Kasumi-1 (cell line): Measurements from ENCODE around the gene PRSS56.

Experiments
- DNase-seq, 2 experiments: peaks; one replicate each; lab custom pipeline; 2025; lab: John Stamatoyannopoulos, UW

Gene PRSS56

DNA sequence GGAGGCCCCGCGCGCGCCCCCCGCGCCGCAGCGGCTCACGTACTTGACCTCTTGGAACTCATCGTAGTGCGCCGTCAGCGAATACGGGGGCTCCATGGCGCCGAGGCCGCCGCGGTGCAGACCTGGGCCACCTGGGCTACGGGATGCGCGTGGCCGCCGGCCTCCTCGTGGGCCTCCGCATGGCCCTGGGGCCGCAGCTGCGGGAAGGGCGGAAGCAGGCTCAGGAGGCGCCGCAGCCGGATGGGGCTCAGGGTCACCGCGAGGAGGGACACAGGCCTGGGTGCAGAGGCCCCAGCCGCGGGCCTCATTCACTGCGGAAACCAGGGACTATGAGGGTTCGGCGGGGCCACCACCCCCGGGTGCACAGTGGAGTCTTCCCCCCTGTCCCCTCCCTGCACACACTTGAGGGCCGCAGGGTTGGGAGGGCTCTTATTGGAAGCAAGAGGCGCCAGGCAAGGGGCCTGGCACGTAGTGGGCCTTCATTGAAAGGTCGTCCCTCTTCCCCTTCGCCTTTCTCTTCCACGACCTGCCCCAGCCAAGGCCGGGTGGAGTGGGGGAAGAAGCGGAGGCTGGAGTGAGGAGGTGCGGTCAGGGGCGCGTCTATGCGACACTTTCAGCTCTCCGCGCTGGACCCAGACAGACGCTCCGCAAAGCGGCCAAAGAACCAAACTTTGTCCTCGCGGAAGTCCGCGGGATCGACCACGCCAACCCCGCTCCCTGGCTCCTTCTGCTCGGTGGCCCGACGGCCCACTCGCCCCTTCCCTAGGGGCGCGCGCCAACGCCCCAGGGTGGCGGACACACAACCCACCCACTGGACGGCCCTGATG is 33.4 kb upstream of the PRSS56 start:
- no peak for DNase-seq

DNA sequence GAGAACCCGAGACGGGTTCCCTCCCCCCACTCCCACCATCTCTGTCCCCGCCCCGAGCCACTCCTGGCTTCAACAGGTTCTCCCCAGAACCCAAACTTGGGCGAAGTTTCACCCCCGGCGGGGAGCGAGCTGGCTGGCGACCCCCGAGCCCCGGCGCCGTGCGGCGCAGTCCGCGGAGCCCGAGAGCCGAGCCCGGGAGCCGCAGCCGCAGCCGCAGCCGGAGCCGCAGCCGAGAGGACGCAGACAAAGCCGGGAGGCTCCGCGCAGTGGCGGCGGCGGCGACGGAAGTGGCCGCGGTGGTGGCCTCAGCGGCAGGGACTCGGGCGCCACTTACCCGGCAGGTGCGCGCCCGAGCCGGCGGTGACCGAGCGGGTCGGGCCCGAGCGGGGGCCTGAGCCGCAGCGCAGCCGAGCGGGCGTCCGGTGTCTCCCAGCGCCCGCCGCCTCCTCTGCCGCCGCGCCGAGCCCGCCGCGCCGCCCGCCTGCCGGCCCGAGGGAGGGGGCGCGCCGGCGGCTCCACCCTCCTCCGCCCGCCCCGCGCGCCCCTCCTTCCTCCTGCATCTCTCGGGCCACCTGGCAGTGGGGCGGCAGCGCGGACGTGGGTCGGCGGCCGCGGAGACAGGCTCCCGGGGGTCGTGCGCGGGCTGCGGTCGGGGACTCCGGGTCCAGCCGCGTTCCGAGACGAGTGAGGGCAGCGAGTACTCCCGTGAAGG is 32.6 kb upstream of the PRSS56 start, which contains the start of gene ECEL1:
TSS of gene ECEL1 (minus strand) at position 450 of the 712 bp plus-strand sequence. CDS start 1,181 bp downstream, outside the sequence.
- DNase-seq: no peak

DNA sequence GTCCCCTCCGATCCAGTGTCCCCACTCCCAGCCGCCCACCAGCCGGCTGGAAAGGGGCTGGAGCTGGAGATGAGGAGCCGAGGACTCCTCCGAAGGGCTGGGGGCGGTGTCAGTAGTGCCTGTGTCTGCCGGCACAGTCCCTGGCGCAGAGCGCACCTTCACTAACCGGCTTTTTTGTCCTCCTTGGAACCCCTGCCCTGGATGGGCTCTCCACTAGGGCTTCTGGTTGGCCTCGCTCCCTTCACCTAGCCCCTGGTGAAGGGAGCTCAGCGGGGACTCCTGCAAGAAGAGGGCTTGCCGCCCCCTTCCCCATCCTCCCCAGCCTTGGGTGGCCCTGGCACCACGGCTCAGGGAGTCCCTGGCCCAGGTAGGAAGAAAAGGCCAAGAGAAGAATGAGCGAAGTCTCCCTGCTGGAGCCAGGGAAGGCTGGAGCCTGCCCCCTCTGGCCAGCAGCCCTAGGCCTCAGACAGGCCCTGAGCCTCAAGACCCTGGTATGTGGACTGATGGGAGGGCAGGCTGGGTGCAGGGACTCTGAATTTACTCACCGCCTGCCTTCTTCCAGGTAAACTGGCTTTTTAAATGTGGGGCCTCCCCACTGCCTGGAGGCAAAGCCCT is 32.0 kb upstream of the PRSS56 start:
- DNase-seq: no peak

DNA sequence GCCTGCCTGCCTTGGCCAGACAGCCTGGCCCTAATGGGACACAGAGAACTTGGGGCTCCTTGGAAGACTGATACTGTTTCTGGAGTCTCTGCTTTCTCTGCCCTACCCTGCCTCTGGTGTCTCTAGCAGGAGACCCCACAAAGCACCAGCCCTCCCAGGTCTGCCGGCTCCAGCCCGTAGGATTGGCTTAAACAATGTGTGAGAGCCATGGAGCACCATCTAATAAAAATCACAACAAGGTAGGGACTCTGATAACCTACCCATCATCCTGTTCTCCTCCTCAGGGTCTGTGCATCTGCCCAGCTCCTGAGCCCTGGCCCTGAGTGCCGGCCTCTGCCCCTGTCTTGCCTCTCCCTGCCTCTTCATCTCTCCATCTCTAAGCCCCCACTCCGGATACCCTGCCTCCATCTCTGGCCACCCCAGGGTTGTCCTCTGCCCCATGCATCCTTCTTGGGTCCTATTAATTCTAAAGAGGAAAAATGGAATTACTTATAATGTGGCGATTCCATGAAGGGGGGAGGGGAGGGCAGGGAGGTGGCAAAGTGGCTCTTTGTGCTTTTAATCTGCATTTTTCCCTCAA is 31.4 kb upstream of the PRSS56 start:
- DNase-seq: no peak

DNA sequence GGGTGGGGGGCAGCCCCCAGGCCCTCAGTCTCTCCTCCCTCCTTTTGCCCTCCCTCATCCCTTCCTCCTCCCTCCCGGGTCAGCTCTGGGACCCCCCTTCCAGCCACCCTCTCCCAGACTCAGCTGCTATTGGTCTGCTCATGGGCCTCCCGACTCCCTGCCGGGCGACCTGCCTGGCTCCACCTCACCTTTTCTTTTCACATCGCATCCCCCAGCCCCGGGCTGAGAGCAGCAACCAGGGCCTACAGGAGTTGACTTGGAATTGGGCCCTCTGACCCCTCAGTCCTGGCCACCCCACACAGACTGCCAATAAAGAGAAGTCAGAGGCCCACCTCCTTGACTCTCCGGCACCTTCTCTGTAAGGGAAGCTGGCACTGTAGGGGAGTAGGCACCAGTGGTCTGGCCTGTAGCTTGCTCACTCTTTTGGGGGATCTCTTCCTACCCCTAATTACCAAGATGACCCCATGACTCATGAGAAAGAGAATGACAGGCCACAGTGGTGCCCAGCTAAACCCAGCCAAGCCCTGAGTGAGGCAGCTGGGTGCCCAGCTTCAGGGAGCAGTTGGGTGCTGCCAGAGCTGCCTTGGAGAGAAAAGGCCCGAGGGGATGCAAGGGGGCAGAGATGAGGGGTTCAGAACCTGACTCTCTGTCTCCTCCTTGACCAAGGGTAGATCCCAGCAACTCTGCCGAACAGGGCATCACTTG is 30.5 kb upstream of the PRSS56 start:
- DNase-seq: no peak

DNA sequence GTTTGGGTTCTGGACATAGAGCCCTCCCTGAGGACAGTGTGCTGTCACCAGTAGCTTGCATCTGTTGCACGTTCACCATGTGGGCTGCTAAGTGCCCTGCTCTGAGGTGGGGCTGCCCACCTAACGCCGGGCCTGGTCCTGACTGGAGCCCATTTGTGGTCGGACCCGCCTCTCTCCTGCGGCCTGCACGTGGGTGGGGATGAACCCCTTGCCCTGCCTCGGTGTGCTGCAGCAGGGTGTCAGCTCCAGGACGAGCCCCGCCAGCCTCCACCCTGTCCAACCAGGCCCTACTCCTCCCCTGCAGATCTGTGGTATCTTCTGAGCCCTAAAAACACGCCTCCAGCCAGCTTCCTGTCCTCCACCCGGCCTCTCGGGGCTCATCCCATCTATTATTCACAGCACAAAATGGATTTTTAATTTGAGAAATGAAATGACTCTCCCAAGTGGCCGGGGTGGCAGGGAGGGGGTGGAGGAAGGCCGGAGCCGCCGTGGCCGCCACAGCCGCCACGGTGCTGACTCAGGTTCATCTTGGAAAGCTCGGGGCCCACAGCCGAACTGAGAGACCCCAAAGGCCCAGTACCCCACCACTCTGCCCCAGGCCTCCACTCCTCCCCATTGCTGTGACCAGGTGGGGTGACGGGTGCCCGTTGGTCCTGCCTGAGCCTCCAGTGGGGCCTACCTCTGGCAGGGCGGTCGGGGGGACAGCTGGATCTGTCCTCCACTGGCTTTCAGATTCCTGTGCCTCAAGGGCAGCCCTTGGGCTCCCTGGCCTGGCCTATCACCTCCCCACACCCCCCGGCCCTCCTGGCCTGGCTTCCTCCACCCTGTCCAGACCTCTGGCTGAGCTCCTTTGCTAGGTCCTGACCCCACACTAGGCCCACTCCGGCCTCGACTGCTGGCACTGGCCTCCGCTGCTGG is 29.7 kb upstream of the PRSS56 start:
- DNase-seq: no peak

DNA sequence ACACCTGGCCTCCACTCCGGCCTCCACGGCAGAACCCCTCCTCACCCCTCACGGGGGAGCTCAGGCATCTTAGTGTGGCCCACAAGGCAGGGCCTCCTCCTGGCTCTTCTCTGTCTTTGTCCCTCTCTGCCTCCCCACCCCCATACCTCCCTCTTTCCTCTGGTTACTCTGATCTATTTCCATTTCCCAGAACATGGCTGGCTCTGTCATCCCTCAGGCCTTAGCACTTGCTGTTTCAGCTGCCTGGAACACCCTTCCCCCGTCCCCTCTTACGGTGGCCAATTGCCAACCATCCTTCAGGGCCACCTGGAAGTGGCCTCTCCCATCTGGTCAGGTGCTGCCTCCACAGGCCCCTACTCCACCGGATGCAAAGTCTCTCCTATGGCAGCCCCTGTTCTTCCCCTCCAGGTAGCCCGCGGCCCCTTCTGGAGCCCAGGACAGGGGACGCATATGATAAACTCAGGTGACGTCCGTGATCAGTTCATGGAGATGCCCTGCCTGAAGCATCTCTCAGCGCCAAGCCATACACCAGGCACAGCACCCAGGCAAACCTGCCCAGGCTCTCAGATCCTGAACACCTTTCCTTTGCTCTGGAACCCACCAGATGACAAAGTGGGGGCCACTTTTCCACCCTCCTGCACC is 28.9 kb upstream of the PRSS56 start:
- no peak for DNase-seq

DNA sequence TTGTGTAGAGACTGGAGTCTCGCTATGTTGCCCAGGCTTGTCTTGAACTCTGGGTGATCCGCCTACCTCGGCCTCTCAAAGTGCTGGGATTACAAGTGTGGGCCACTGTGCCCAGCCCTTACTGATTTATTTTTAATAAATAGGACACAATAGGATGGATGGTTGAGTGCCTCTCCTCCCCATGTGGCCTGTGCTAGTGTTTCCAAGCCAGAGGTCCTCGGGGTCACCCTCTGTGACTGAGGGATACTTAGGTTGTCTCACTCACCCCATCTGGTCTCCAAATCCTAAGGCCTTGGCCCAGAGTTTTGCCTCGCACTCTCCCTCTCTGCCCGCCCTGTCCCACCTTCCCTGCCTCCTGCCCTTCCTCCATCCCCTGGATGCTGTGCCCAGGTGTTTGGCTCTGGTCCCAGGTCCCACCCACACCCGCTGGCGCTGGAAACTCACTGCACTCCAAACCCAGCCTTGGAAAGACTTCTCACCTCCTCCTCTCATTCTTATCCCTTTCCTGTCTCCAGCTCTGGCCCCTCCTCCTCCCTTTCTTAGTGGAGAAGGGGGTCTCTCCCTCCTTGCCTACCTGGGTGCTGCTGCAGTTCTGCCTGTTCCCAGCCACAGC is 27.8 kb upstream of the PRSS56 start:
- no peak for DNase-seq

DNA sequence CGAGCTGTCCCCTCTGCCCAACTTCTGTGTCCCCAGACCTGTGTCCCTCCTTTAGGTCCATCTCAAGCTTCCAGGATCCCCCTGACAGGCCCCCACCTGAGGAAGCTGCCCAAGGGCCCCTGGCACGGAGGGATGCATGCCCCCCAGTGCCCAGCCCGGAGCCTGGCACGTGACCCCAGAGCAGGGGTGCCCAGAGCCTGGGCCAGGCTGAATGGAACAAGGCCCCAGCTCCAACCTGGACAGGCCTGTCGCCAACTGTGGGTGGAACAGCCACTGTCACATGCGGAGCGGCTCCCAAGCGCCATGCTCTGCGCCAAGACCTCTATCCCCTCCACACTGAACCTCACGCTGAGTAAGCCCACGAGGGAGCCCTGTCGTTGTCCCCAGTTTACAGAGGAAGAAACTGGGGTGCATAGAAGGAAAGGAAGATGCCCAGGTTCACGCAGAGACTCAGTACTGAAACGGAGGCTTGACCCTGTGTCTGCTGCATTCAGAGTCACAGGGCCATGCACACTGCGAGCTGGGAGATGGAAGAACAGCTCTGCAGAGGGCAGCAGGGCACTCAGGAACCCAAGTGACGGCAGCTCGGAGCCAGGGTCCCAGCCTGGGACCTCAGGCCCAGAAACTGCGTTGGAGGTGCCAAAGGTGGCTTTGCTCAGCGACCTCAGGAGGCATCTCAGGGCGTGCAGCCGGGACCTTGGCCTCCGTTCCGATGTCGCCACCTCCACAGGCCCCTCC is 27.1 kb upstream of the PRSS56 start:
- no peak for DNase-seq

DNA sequence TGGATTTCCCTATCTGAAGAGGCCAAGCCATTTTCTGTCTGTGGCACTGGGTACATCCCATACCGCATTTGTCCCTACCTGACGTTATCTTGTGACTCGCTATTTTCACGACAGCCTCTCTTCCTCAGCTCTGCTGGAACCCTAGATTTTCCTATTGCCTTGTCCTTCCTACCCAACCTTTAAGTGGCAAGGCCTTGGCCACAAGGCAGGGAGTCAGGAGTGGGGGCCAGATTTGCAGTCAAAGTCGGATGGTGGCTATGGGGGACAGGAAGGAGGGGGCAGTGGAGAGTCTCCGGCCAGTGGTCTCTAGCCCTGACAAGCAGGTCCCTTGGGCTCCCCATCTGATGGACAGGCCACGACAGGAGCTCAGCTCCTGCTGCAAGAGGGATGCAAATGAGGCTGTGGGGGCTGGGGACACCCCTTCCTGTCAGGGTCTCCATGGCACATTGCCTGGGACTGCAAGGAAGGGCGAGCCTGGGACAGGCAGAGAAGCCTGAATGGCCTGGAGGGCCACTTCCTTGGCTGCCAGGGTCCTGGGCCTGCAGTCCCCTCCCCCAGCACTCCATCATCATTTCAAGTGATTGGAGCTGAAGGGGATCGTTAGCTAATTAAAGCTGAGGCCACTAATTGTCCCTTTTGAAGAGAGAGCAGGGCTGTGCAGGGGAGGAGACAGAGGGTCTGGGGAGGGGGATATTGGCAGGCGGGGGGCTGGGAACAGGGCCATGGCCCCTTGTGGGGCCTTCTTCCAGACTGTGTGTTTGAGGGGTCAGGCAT is 26.3 kb upstream of the PRSS56 start:
- no peak for DNase-seq

DNA sequence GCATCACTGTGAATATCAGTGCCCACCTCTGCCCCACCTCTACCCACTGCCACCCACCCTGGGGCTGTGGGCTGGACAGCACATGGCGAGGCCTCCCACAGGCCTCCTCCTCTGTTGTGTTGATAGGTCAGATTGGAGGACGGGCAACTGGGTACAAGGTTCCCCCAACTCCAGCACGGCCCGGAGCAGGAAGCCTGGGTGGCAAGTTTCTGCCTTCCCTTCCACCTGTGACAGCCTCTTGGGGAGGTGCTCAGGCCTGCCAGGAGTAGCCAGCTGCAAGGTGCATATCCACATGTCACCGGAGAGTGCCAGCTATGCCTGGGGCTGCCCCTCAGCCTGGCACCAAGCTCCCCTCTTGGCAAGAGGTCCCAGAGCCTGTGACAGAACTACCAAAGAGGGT is 25.6 kb upstream of the PRSS56 start:
- no peak for DNase-seq

DNA sequence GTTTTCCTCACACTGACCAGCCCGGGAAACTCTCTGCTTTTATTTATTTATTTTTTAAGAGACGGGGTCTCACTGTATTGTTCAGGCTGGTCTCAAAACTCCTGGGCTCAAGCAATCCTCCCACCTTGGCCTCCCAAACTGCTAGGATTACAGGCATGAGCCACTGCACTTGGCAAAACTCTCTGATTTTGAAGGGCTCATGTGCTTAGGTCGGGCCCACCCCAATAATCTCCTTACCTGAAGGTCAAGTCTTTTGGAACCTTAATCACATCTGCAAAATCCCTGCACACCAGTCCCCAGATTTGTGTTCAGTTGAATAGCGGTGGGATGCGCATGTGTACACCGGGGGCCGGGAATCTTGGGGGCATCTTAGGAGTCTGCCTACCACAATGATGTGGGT is 24.9 kb upstream of the PRSS56 start:
- no peak for DNase-seq

DNA sequence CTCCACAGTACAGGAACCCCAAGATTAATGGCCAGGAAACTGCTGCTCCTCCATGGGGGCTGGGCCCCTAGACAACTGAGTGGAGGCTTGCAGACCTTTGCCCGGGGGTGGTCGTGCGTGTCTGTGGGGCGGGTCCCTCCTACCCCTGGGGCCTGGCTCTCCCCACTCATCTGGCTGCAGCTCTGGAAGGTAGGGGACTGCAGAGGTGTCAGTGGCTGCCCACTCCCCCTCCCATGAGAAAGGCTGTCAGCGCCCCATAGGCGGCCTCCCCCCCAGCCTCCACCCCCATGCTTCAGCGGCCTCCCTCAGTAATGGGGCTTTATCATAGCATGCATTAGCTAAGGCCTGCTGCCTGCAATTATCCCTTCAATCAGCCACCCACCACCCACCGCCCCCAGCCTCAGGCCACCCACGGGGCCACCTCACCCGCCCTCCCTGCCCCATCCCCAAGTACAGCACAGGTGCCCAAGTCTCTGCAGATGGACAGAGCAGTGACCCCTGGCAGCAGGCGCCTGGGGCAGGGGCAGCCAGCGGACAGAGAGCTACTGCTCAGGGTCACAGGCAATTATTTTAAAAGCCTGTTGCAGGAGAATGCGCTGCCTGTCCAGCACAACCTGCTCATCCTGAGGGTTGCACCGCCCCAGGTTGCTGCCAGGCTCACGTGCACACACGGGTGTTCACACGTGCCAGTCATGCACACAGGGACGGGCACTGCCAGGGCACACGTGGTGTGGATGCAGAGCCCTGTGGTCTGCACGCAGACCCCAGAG is 23.5 kb upstream of the PRSS56 start:
- DNase-seq: no peak

DNA sequence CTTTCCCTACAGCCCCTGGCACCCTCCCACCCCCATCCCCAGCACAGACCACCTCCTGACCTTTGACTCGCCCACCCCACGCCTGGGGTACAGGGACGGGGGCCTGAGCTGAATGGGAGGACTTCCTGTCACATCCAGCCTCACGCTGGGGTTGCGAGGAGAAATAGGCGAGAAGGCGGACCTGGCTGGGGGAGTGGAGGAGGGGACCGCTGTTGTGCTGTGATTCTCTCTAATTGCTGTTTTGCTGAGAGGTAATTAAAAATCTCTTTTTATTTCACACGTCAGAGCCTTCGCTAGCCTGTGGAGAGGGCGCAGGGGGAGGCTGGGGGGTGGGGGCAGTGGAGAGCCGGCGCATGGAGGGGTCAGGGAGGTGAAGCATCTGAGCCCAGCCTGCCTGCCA is 22.8 kb upstream of the PRSS56 start:
- DNase-seq: no peak

DNA sequence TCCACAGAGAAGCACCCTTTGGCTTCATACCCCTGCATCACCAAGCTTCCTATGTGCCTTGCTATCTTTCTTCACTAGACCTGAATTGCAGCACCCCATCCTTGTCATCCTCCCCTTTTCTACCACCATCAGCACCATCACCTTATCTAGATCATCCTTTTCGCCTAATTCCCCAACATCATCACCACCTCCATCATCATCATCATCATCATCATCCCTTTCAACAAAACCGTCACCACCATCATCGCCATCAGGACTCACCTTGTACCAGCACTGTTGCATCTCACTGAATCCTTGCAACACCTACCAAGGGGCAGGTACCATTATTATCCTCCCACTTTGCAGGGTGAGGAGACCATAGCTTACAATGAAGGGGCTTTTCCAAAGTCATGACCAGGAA is 21.7 kb upstream of the PRSS56 start:
- no peak for DNase-seq

DNA sequence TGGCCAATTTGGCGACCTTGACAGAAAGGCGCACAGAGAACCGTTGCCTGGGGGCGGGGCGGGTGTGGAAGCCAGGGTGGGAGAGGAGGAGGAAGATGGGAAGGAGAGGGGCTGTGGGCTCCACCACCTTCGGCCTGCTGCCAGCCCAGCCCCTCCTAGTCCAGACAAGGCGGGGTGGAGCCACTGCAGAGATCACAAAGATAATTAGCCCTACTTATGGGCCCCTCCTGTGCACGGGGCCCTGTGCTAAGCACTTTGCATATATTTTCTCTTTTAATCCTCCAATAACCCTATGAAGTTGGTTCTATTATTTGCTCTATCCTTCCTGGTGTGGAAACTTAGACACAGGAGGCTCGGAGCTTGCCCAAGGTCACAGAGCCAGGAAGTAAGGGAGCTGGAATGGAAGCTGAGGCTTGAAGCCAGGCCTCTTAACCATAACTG is 18.8 kb upstream of the PRSS56 start:
- DNase-seq: no peak

DNA sequence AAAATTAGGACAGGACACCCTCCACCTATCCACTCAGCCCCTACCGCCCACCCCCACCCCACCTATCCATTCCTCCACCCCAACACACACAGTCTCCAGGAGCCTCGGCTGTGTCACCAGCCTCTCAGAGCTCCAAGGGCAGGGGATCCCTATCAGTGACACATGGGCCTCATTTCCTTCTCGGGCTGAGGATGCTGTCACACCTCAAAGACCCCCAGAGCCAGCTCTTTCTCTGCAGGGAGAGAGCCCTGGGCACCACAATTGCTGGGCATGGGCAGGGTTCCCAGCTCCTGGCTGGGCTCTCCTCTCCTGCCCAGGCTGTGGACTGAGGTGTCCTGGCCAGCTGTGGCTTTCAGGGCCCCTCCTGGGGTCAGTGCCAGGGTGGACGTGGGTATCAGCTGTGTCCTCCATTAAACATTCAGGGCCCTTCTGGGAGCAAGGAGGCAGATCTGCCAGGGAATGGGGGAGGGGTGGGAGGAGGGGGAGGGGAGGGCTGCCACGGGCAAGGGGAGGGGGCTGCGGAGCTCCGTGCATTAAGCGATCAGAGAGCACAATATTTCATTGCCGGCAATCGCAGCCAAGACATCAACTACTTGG is 18.3 kb upstream of the PRSS56 start:
- DNase-seq: no peak
